Activated B cell treated with CpG ODN at 0.5 μM for 24 hours (primary cell): ENCODE measurements around the gene TMEM14C. TPM values are rescaled to one million over a fixed set of nuclear protein-coding genes. Genes with fewer than 3 reads are reported as not detected.

Experiments used
- ATAC-seq: fragments of 200-7000 bp; cut with Tn5 transposase; one replicate; pipeline ENCODE4 v1.10.0; 2021; ENCODE audit warnings: low read depth, mild to moderate bottlenecking, moderate library complexity
- CTCF ChIA-PET: fragments of 350-600 bp; sonication (Branson Sonifier 250); formaldehyde crosslinking; loops from one replicate; lab custom pipeline; 2021; ENCODE audit warnings: antibody characterized with exemption; lab: Charles Lee
- POLR2A ChIA-PET: fragments of 350-600 bp; sonication (Branson Sonifier 250); formaldehyde crosslinking; loops from one replicate; lab custom pipeline; 2021; ENCODE audit warnings: antibody characterized with exemption; lab: Charles Lee
- DNase-seq: peaks from one replicate; pipeline ENCODE4 v3.0.0; 2022
- H3K27ac Mint-ChIP-seq: one replicate; pipeline ENCODE4 v1.8.0; 2020; ENCODE audit warnings: mixed read lengths
- H3K27me3 Mint-ChIP-seq: one replicate; pipeline ENCODE4 v1.8.0; 2021; ENCODE audit warnings: mixed read lengths
- H3K36me3 Mint-ChIP-seq: one replicate; pipeline ENCODE4 v1.8.0; 2021; ENCODE audit warnings: low read depth, mixed read lengths
- H3K4me1 Mint-ChIP-seq: one replicate; pipeline ENCODE4 v1.8.0; 2021; ENCODE audit warnings: mixed read lengths
- H3K4me3 Mint-ChIP-seq: one replicate; pipeline ENCODE4 v1.8.0; 2020; ENCODE audit warnings: mild to moderate bottlenecking, mixed read lengths
- H3K9me3 Mint-ChIP-seq: one replicate; pipeline ENCODE4 v1.8.0; 2020; ENCODE audit warnings: mixed read lengths
- CTCF ChIP-seq: fragments of 200-600 bp; IDR thresholded peaks from one replicate; pipeline ENCODE4 v1.8.0; 2022; ENCODE audit warnings: antibody characterized with exemption, mild to moderate bottlenecking
- intact Hi-C: fragments of 100-400 bp; cut with micrococcal nuclease; formaldehyde crosslinking; loops from one replicate; pipeline ENCODE4 v1.15.1; 2024
- total RNA-seq: library from RNA; stranded (reverse); gene quantifications from 2 replicates; pipeline ENCODE4 v1.2.3, GENCODE V29; 2022

TMEM14C gene
- total RNA-seq, 1 donor from 2014 or later = 23.1 TPM

DNA sequence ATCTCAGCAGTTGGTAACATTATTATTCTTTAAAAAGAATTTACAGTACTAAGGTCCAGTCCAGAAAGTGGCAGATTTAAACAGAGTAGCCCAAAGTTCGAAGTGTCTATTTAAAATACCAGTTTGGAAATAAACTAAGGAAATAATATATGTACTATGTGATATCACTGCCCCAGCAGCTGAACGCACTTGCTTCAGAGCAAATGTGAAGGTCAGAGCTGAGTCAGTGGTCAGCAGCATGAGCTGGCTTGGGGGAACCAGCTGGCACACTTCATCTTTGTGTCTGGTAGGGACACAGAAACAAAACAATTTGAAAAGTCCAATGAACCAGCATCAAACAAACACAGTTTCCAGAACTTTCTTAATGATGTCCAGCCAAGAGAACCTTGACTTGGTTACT, 40.1 kb downstream of the TMEM14C start:
- H3K27me3 Mint-ChIP-seq = no peaks in the 10 kb centered on the region
- H3K9me3 Mint-ChIP-seq = no peaks in the 10 kb centered on the region
- intact Hi-C loops = no loop called here
- TF ChIP-seq CTCF = no peak
- ATAC-seq (no peak), DNase-seq (no peak)
- CTCF ChIA-PET = no interaction called here
- no peak overlapping the region for H3K4me3 Mint-ChIP-seq
- no peak overlapping the region for H3K27ac Mint-ChIP-seq
- peaks cover 38% of the 10 kb centered on the region for H3K36me3 Mint-ChIP-seq
- POLR2A ChIA-PET = no interaction called here
- H3K4me1 Mint-ChIP-seq = peaks cover 5% of the 10 kb centered on the region

DNA sequence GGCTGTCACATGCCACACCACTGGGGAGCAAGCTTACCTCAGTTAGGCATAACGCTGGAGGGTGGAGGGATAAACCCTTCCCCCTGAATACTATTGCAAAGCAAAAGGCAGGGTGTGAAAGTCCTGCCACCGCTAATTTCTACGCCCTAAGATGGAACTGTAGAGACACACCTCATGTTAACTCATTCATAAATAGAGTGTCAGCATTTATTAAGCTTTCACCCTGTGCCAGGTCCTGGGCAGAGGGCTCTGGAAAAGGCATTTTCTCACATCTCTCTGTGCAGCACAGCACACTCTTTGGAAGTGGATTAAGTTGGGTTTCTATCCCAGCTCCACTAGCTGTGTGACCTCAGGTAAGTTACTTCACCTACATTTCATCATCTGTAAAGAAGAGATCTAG, 46.5 kb downstream of the TMEM14C start:
- no peak for TF ChIP-seq CTCF
- ChIA-PET POLR2A (no interaction called here), CTCF (no interaction called here)
- Mint-ChIP-seq H3K9me3 (no peaks in the 10 kb centered on the region), H3K36me3 (peaks cover 41% of the 10 kb centered on the region), H3K27me3 (no peaks in the 10 kb centered on the region), H3K4me3 (no peak overlapping the region), H3K27ac (no peak overlapping the region), H3K4me1 (no peaks in the 10 kb centered on the region)
- DNase-seq = no peak
- ATAC-seq = no peak
- intact Hi-C loops = no loop called here

- Mint-ChIP-seq H3K9me3 (no peaks in the 10 kb centered on the region), H3K27me3 (no peaks in the 10 kb centered on the region), H3K4me3 (no peak overlapping the region), H3K27ac (no peak overlapping the region), H3K4me1 (no peaks in the 10 kb centered on the region), H3K36me3 (peaks cover 53% of the 10 kb centered on the region)
- intact Hi-C loops = no loop called here
- POLR2A ChIA-PET = no interaction called here
- DNase-seq (no peak), ATAC-seq (no peak)
- TF ChIP-seq CTCF = no peak
- CTCF ChIA-PET = no interaction called here
These were observed 48.6 kb downstream of the TMEM14C start for GRCh38 chr6:10771371-10771894.

DNA sequence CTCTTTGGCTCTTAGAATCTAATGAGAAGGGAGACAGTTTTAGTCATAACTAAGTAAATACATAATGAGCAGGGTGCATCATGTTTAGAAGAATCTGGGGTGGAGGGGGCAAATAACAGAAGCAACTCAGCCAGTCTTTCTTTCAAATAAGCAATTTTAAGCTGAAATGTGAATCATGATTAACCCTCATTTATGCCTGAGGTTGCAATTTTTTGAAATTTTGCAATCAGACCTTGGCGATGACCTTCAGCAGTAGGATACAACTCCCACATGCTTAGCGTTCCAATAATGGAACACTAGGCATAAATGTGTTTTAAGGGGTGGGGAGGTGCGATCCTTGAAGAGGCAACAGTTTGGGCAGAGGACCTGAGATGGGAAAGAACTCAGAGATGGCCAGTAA, 55.4 kb downstream of the TMEM14C start:
- ChIA-PET POLR2A (no interaction called here), CTCF (no interaction called here)
- no peak overlapping the region for H3K4me3 Mint-ChIP-seq
- no peak overlapping the region for H3K27ac Mint-ChIP-seq
- DNase-seq (no peak), ATAC-seq (no peak)
- TF ChIP-seq CTCF = no peak
- intact Hi-C loops = no loop called here
- H3K27me3 Mint-ChIP-seq = no peaks in the 10 kb centered on the region
- no peaks in the 10 kb centered on the region for H3K4me1 Mint-ChIP-seq
- peaks cover 38% of the 10 kb centered on the region for H3K36me3 Mint-ChIP-seq
- no peaks in the 10 kb centered on the region for H3K9me3 Mint-ChIP-seq

DNA sequence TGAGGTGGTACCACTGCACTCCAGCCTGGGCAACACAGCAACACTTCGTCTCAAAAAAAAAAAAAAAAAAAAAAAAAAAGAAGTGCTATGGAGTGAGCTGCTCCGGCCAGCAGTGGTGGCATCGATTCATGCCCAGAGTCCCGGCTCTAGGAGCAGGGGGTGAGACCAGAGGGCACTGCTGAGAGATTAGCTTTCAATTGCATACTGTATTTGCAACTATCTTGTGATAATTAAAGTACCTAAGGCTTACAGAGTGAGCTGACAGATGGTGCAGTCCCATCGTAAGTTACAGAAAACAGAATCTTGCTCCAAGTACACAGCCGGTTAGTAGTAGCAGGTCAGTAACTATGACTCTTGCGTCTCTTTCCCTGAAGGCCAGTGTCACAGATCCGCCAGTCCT, 56.2 kb downstream of the TMEM14C start:
- TF ChIP-seq CTCF = no peak
- Mint-ChIP-seq H3K9me3 (no peaks in the 10 kb centered on the region), H3K4me3 (no peak overlapping the region), H3K36me3 (peaks cover 42% of the 10 kb centered on the region), H3K4me1 (no peaks in the 10 kb centered on the region), H3K27me3 (no peaks in the 10 kb centered on the region), H3K27ac (no peak overlapping the region)
- CTCF ChIA-PET = no interaction called here
- POLR2A ChIA-PET = no interaction called here
- DNase-seq (no peak), ATAC-seq (no peak)
- intact Hi-C loops = no loop called here

Other genes starting within 250 kb of the TMEM14C start
- gene GCNT2, start 201.7 kb upstream of the TMEM14C start, total RNA-seq = 23.2 and 25.9 TPM in 2 replicates
- 1.0 and 1.6 TPM in 2 replicates for gene C6orf52, start 28.5 kb upstream of the TMEM14C start, total RNA-seq
- gene PAK1IP1, start 28.1 kb upstream of the TMEM14C start, total RNA-seq = 18.1 and 18.3 TPM in 2 replicates
- 60.3 and 63.4 TPM in 2 replicates for gene TMEM14B, start 24.7 kb downstream of the TMEM14C start, total RNA-seq
- 0.15 TPM in 1 of 2 replicates, not detected in the other for gene MAK, start 115.5 kb downstream of the TMEM14C start, total RNA-seq
- not detected in 2 replicates for gene GCM2, start 159.0 kb downstream of the TMEM14C start, total RNA-seq
- gene SYCP2L, start 164.0 kb downstream of the TMEM14C start, total RNA-seq = 0.13 and 0.17 TPM in 2 replicates